GM21423 (cell line): ENCODE data around the gene LGALS1.

ENCODE experiments used
- ATAC-seq: cut with Tn5 transposase; IDR thresholded peaks from one replicate; pipeline ENCODE4 v1.9.1; 2021; ENCODE audit warnings: mild to moderate bottlenecking, moderate library complexity; ENCODE audit not compliant: unreplicated experiment

Gene LGALS1

DNA sequence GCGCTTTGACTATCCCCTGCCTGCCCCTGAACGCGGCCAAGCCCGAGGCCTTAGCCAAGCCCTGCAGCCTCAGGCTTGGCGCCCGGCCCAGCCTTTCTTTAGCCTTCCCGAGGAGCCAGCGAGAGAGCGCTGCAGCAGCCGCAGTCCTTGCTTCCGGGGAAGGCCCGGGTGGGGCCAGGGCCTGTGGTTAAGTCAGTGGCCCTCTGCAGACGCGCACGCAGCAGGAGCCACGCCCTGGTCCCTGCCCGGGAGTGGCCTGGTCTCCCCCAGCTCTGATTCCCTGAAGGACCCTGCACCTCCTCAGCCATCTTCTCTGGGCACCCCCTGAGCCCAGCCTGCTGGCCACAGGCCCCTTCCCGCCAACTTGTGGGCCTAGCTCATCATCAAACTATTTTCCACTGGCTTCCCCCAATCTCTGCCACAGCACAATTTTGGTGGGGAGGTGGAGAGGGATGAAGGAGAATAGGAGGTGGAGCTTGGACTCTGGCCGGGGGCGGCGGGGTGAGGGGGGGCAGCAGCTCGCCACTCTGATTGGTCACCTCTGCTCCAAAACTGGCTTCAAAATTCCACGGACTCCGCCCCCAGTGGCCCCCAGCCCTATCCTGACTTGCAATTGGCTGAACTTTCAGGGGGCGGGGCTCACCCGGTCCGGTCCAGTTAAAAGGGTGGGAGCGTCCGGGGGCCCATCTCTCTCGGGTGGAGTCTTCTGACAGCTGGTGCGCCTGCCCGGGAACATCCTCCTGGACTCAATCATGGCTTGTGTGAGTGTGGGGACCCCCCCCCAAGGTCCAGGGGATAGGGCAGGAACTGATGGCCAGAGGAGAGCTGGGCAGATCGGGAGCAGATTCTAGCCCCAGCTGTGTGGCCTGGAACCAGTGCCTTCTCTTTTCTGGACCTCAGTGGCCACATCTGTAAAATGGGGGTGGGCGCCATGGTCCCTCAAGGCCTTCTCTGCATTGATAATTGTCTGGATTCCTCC, at the start of gene LGALS1:
LGALS1 (plus strand) TSS at position 686 of the 979 bp plus-strand sequence; CDS start at position 753, 67 bp downstream.
- ATAC-seq, result peak; percentile 38

DNA sequence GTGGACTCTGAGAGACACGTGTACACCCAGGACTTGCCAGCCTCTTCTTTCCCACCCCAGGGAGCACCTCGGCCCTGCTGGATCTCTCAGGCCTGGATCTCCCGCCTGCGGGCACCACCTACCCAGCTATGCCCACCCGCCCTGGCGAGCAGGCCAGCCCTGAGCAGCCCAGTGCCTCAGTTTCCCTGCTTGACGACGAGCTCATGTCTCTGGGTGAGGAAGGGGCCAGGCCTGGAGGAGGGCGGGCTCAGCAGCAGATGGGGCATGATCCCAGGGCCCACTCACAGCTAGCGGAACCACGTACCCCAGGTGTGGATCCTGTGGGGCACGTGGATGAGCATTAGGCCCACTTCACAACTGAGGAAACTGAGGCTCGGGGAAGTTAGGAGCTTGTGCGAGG, 49.7 kb upstream of the LGALS1 start:
- ATAC-seq, result no peak

DNA sequence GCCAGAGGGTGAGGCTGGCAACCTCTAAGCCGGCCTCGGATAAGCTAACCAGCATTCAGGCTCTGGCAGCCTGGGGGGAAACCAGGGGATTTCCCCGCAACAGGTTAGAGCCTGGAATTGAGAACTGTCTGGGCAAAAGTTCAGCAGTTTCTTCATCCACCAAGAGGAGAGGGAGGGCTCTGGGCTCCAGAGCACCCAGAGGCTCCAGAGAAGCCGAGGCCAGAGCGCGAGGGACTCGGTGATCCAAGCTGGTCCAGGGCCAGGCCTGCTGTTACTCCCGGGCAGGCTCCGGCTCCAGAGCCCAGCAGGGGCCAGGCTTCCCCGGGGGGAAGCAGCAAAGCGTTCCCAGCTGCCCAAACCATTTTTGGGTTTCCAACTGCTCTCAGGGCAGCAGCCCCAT, 49.3 kb upstream of the LGALS1 start:
- ATAC-seq, result no peak

DNA sequence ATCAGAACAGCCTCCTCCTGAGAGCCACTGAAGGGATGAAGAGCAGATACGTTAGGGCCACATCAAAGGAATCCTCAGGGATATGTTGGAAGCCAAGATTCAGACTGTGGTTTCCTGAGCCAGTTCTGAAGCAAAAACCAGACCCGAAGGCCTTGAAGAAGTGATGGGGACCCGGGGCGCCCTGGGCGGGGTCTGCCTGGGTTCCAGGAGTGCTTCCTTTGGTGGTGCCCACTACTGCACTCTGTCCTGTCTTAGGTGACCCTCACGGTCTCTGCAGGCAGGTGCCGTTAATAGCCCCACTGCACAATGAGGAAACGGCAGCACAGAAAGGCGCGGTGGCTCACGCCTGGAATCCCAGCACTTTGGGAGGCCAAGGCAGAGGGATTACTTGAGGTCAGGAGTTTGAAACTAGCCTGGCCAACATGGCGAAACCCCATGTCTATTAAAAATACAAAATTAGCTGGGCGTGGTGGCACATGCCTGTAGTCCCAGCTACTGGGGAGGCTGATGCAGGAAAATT, 48.8 kb upstream of the LGALS1 start:
- no peak for ATAC-seq

DNA sequence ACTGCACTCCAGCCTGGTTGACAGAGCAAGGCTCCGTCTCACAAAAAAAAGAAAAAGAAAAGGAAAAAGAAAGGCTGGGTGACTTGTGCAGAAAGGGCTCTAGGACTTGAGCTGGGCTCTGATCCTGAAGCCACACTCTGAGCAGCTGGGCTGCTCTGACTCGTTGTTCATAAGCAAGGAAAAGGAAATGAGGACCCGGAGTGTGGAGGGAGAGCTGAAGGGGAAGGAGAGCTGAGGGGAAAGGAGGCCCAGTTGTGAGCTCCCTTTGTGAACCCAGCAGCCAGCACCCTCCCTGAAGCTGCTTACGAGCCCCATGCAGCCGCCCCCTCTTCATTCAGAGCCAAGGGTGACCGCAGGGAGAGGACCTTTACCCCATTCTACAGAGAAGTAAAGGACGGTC, 48.3 kb upstream of the LGALS1 start:
- ATAC-seq, result no peak

DNA sequence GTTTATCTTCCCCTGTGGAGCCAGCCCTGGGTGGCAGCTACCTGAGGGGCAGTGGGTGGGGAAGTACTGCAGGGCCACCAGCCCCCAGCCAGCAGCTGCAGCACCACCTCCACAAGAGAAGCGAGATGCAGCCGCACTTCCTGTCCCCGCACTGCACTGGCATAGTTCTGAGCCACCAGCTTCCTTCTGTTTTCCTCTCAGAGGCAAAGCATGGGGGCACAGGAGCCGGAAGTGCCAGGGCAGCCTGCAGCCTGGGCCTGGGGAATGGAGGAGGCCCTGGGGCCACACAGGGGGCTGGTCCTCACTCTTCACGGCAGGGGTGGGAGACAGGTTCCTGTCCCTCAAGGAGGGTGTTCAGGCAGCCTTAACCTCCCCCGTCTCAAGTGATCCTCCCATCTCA, 47.9 kb upstream of the LGALS1 start:
- ATAC-seq, result no peak

DNA sequence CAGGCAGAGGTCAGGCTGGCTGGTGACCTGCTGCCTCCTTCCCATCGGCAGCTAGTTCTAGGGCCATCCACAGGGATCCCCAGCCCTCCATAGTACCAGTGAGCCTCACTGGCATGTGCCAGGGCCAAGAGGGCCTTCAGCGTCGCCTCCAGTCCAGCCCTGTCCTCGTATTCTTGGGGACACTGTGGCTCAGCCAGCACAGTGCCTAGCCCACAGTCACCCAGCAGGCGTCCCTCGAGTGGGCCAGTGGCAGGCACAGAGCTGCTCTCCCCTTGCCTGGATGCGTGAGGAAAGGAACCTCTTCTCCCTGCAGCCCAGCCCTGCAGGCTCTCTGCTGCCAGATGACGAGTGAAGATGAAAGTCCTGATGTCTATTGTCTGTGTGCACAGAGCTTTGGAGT, 46.6 kb upstream of the LGALS1 start:
- ATAC-seq, result no peak

DNA sequence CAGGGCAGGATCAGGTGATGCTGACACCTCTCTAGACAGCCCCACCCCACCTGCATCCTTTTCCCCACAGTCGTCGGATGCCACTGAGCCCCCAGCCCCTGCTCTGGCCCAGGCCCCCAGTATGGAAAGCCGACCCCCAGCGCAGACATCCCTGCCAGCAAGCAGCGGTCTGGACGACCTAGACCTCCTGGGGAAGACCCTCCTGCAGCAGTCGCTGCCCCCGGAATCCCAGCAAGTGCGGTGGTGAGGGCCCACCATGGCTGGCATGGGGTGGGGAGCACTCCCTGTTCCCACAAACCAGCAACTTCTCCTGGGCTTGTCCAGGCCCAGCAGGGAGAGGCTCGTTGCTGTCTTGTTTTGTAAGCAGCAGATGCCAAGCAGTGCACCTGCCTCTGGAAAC, 45.5 kb upstream of the LGALS1 start:
- no peak for ATAC-seq

DNA sequence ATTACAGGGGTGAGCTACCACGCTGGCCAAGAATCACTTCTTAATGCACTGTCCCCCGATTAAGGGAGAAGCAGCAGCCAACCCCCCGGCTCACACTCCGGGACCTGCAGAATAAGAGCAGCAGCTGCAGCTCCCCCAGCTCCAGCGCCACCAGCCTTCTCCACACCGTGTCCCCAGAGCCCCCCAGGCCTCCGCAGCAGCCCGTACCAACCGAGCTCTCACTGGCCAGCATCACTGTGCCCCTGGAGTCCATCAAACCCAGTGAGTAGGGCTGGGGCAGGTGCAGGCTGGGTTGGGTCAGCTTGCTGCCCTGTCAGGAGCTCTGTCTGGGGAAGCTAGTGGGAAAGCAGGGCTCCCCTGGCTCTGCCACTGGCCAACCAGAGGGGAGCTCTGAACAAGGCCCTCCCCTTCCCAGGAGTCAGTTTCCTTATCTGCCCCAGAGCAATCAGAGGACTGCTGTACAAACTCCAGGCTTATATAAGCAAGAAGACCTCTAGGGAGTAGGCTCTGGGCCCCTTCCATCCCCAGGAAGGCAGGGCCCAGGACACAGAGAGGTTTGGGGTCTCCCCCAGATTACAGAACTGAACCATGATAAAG, 44.5 kb upstream of the LGALS1 start:
- no peak for ATAC-seq

DNA sequence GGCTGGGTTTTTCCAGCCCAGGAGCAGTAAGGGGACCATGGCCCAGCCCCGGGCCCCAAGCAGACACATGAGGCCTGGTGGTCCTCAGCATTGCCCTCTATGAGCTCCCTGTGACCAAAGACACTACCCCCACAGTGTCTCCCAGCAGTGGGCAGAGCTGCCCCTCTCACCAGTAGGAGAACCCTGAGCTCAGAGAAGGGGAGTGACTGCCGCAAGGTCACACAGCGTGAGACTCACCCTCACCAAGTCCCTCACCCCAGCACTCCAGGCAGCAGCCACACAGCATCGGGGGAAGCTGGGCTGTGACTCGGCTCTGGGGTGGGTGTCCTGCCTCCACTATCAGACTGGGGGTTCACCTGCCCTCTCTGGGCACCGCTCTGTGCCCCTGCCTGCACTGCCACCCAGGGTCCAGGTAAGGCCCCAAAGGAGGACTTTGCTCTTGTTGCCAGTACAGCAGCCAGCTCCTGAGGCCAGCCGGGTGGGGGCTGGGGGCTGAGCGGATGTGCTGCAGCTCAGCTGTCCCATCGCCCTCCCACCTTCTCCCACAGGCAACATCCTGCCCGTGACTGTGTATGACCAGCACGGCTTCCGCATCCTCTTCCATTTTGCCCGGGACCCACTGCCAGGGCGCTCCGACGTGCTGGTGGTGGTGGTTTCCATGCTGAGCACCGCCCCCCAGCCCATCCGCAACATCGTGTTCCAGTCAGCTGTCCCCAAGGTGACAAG, 43.8 kb upstream of the LGALS1 start:
- ATAC-seq, result no peak

DNA sequence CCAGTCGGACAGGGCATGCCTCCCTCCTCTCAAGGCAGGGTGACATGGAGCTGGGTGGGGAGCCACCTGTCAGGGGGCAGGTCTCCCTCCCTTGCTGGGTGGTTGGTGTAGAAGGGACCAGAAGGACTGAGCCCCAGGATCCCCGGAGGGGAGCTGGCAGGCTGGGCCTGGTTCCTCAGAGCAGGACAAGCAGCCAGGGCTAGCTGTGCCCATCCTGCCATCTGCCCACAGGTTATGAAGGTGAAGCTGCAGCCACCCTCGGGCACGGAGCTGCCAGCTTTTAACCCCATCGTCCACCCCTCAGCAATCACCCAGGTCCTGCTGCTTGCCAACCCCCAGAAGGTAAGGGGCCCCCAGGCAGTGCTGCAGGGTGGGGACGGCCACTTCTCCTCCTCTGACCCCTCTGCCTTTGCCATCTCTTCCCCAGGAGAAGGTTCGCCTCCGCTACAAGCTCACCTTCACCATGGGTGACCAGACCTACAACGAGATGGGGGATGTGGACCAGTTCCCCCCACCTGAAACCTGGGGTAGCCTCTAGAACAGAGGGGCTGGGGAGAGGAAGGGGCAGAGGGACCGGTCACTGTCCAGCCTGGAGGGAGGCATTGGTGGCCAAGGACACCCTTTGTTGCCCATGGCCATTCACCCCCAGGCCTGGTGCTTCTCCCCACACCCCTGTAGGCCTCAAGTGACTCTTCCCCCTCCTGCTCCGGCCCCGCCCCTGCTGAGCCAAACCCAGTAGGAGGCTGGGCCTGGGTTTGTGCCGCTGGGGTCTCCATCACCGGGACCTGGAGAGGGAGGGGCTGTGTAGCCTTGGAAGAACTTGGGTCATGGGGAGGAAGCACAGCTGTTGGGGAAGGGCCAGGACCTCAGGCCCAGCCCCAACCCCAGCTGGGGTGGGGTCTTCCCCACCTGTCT, 43.0 kb upstream of the LGALS1 start:
- no peak for ATAC-seq

DNA sequence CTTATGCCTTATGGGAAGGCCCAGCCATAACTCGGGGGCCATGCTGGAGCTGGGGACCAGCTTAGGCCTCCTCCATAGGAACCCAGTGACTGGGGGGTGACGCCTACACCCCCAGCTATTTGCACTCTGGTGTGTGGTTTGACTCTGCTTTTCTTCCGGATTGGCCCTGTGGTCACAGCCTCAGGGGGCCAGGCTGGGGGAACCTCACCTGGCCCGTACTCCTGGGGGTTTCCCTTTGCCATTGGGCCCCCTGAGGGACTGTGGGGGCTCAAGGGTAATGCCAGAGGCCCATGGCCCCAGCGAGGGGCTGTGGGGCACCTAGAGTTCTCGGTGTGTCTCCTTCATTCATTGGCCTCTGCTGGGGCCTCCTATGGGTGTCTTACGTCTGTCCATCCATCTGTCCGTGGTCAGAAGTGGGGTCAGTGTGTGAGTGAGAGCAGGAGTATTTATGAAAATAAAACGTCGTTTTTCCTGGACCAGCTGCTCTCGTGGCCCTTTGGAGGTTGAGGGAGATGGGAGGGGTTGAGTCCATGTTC, 42.3 kb upstream of the LGALS1 start:
- peak; percentile 55 for ATAC-seq

DNA sequence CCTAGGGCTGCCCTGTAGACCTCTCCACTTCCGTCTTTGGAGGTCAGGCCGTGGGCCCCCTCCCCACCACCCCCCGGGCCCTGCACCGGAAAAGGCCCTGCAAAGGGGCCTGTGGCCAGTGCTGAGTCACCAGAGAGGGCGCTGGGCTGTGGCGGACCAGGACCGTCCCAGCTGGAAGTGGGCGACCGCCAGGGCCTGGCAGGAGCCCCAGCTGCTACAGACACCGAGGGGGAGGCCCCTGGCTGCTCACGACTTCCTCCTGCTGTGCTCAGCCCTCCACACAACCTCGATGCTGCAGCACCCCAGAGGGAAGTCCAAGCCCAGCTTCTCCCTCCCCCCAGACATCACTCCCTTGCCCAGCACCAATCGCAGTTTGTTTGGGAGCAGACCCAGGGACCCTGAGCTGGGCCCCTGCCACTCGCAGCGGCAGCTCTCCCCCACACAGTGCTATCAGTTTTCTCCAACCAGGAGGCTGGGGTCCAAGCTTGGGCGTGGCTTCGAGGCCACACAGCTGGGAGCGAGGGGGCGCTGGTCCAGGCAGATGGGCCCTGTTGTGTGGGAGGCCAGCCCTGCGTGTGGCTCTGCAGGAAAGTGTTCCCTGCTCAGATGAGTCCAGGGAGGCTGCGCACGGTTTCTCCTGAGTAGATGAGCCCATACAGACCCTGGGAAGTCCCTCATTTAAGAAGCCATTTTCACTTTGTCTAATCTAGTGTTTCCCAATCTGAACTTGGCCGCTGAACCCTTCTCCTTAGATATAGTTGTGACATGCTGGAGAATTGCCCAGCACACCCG, 41.6 kb upstream of the LGALS1 start:
- ATAC-seq, result peak; percentile 54

DNA sequence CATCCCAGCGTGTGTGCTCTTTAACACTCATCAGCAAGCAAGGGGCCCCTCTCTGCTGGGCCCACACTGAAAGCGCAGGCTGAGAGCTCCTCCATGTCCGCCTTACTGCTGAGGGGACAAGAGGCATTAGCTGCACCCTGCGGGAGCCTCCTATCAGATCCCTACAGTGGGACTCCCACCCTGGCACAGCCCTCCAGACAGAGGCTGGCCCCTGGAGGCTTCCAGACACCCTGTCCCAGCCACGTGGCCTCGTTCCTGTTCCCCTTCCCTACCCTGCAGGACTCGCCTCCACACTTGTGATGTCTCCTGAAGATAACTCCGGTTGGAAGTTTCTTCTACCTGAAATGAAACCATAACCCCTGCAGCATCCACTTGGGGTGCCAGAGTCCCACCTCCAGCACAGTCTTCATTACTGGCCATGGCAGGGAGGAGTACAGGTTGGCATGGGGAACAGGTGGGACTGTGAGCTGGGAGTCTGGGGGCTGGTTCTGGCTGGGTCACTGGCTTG, 41.0 kb upstream of the LGALS1 start:
- ATAC-seq, result no peak

DNA sequence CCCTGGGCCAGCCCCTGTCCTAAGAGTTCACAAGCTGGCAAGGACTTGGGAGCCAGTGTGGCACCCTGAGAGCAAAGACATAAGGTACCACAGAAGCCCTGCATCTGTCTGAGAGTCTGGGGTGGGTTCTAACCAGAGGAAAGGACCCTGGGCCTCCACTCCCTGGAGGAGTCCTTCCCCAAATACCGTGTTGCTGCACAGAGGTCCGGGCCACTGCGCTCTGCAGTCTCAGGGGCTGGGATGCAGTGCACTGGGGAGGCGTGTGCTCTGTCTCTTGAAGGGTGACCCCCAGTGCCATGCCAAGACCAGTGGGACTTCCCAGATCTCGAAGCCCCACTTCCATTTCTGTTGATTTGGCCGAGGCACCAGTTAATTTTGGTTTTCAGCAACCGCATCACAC, 40.3 kb upstream of the LGALS1 start:
- ATAC-seq, result no peak

DNA sequence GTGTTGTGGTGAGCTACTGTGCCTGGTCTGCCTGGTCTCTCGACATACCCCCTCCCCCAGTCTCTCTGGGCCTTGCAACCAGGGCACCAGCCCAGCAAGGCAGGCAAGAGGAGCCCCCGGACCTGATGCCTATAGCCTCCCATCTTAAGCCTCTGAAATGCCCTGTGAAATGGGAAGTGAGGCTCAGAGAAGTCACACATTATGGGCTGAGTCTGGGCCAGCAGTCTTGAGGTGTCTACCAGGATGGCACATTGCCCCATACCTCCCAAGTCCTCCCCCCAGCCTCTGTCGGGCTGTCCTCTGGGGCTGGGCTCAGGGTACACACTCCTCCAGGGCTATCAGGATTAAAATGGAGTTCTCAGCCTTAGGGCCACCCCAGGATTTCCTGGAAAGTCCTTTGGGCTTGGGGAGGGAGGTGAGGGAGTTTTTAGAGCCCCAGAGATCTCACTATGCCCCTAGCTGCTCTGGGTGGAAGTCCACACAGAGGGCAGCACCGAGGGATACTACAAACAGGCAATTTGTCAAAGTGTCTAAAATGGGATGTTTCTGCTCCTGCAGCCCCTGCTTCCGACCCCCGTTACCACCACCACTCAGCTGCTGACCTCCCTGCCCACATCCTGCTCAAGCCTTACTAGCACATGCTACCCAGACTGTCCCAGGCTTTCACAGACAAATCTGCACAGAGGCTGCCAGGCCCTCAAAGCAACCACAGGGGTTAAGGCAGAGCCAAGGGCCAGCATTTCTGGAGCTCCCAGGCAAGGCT, 39.1 kb upstream of the LGALS1 start:
- ATAC-seq, result no peak

DNA sequence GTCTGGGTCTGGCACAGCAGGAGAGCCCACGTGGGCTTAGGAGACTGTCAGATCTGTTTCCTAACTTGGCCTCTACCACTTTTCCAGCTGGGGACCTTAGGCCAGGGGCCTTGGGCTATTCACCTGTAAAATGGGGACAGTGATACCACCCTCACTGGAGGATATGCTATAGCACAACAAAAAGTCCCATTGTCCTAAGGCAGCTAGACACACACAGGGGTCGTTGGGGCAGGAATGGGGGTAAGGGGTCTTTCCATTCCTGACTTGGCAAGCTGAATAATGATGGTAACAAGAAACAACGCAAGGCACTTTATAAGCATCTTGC, 38.5 kb upstream of the LGALS1 start:
- ATAC-seq, result no peak

DNA sequence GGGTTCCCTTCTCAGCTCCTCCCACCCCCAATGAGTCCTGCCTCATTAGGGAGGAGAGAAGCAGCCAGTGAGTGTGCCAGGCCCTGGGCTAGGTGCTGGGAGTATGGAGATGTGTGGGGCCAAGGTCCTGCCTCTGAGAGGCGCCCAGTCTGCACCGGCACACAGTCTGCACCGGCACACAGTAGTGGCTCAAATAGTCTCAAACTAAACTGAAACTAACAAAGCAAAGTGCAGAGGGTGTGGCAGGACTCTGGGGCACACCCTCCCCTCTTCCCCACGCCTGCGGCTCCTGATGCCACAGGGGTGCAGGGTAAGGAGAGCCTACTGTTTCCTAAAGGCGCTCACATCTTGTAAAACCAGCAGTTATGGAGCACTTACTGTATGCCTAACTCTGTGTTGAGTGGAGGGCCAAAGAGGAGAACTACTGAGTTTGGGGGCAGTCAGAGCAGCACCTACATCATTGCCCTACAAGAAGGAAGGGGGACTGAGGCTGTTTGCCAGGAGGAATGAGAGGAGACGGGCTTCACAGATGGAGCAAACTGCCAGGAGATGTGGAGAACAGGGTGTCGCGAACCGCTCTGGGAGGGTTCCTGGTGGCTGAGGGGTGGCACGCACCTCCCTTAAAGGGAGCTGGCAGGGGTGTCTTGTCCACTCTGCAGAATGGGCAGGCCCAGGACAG, 36.9 kb upstream of the LGALS1 start:
- ATAC-seq, result no peak
